H1 (cell line): ENCODE results near the gene ACTA2.

Experiments
- CBX5 ChIP-seq: fragments of 300-800, 300-1000 bp; sonication (generic); IDR thresholded peaks from 2 replicates; pipeline ENCODE4 v1.7.1; 2016; ENCODE audit warnings: antibody characterized with exemption, low read length, low read depth
- CREB1 ChIP-seq: IDR thresholded peaks from 2 replicates; pipeline ENCODE4 v1.6.1; 2012; ENCODE audit warnings: inconsistent platforms
- EZH2 ChIP-seq: fragments of 200-600 bp; sonication (generic); IDR thresholded peaks from 2 replicates; pipeline ENCODE4 v1.7.1; 2012; ENCODE audit warnings: low read depth, mild to moderate bottlenecking, moderate library complexity, low read length, inconsistent platforms; ENCODE audit not compliant: severe bottlenecking
- FOSL1 ChIP-seq: IDR thresholded peaks from 2 replicates; pipeline ENCODE4 v1.6.1; 2011; ENCODE audit warnings: mild to moderate bottlenecking, low read depth, low read length, moderate library complexity; ENCODE audit not compliant: insufficient read depth
- JUN ChIP-seq: IDR thresholded peaks from 2 replicates; pipeline ENCODE4 v1.6.1; 2011; ENCODE audit warnings: low read depth, mild to moderate bottlenecking, improper control_type of control experiment, low read length
- POLR2AphosphoS5 ChIP-seq: IDR thresholded peaks from 2 replicates; pipeline ENCODE4 v1.6.1; 2011; ENCODE audit warnings: low read depth, low read length
- SIX5 ChIP-seq: IDR thresholded peaks from 2 replicates; pipeline ENCODE4 v1.6.1; 2011; ENCODE audit warnings: mild to moderate bottlenecking, low read depth, low read length
- TAF1 ChIP-seq: IDR thresholded peaks from 2 replicates; pipeline ENCODE4 v1.6.1; 2011; ENCODE audit warnings: mild to moderate bottlenecking, low read depth, low read length
- YY1 ChIP-seq: IDR thresholded peaks from 2 replicates; pipeline ENCODE4 v1.6.1; 2011; ENCODE audit warnings: low read depth, mild to moderate bottlenecking, low read length
- TF ChIP-seq, protein P1 (sequence below), 3 experiments: IDR thresholded peaks; 1 replicate in 2 of 3; 2 replicates in 1 of 3; pipeline versions ENCODE4 v1.5.1 to v1.6.1; 2011; ENCODE audit warnings: low read length in 3 of 3, mild to moderate bottlenecking in 3 of 3, inconsistent platforms in 2 of 3, low read depth in 1 of 3, moderate library complexity in 1 of 3; ENCODE audit not compliant: insufficient read depth in 1 of 3; ENCODE audit errors: control extremely low read depth in 1 of 3

DNA sequence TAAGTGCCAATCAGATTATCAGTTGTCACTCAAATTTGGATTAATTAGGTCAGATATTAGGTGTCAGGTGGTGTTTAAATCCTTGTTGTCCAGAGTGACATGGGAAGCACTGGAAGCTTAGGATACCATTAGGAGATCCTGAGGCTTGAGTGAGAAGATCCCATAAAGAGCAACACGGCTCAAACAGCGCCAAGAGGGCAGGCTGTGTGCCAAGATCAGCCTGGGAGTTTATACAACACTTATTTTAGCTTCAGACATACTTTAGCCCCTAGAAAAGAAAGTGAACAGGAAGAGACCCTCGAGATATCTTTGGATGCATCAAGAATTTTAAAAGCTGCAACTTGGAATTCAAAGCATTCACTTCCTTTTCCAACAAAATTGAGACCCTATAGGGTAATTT, 14.2 kb upstream of the ACTA2 start:
- TF ChIP-seq CREB1 = no peak
- TF ChIP-seq EZH2 = no peak
- TF ChIP-seq FOSL1 = no peak
- TF ChIP-seq POLR2AphosphoS5 = no peak
- TF ChIP-seq, protein P1, sequence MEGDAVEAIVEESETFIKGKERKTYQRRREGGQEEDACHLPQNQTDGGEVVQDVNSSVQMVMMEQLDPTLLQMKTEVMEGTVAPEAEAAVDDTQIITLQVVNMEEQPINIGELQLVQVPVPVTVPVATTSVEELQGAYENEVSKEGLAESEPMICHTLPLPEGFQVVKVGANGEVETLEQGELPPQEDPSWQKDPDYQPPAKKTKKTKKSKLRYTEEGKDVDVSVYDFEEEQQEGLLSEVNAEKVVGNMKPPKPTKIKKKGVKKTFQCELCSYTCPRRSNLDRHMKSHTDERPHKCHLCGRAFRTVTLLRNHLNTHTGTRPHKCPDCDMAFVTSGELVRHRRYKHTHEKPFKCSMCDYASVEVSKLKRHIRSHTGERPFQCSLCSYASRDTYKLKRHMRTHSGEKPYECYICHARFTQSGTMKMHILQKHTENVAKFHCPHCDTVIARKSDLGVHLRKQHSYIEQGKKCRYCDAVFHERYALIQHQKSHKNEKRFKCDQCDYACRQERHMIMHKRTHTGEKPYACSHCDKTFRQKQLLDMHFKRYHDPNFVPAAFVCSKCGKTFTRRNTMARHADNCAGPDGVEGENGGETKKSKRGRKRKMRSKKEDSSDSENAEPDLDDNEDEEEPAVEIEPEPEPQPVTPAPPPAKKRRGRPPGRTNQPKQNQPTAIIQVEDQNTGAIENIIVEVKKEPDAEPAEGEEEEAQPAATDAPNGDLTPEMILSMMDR (IDR thresholded peaks at IDR 0.05; ENCODE audit: control extremely low read depth in 1 of 3, insufficient read depth in 1 of 3, low read depth in 1 of 3, low read length in 3 of 3) = no peak
- TF ChIP-seq JUN = no peak
- TF ChIP-seq YY1 = no peak
- TF ChIP-seq CBX5 = no peak
- no peak for TF ChIP-seq SIX5
- no peak for TF ChIP-seq TAF1
